GM23338 (cell line): Measurements from ENCODE around the gene GGCX. TPM values are rescaled to one million over a fixed set of nuclear protein-coding genes. Genes with fewer than 3 reads are reported as not detected.

Source experiments
- ATAC-seq: fragments of 200-7000 bp; cut with Tn5 transposase; 3 replicates; pipeline ENCODE4 v1.9.1; 2020
- DNase-seq: peaks from one replicate; pipeline ENCODE4 v3.0.0-alpha.2; 2015; ENCODE audit warnings: low spot score
- H2AFZ ChIP-seq: fragments of 200-600 bp; sonication (generic); 2 replicates; pipeline ENCODE4 v1.8.0; 2016; ENCODE audit warnings: antibody characterized with exemption, mild to moderate bottlenecking, moderate library complexity
- H3F3A ChIP-seq: fragments of 200-600 bp; sonication (generic); replicated peaks from 2 replicates; pipeline ENCODE4 v1.8.0; 2017; ENCODE audit warnings: antibody characterized with exemption, mixed run types, low read depth
- H3K27ac ChIP-seq: fragments of 200-600 bp; sonication (generic); 2 replicates; pipeline ENCODE4 v1.6.1; 2016; ENCODE audit warnings: low read depth
- H3K27me3 ChIP-seq: fragments of 200-600 bp; sonication (generic); 2 replicates; pipeline ENCODE4 v1.8.0; 2016; ENCODE audit warnings: mild to moderate bottlenecking, mixed run types, moderate library complexity; ENCODE audit not compliant: insufficient read depth
- H3K36me3 ChIP-seq: fragments of 200-600 bp; sonication (generic); 2 replicates; pipeline ENCODE4 v1.8.0; 2016; ENCODE audit warnings: mild to moderate bottlenecking; ENCODE audit not compliant: insufficient read depth
- H3K4me1 ChIP-seq: fragments of 200-600 bp; sonication (generic); 2 replicates; pipeline ENCODE4 v1.8.0; 2016; ENCODE audit warnings: mild to moderate bottlenecking, moderate library complexity; ENCODE audit not compliant: insufficient read depth
- H3K4me2 ChIP-seq: fragments of 200-600 bp; sonication (generic); 2 replicates; pipeline ENCODE4 v1.7.1; 2017; ENCODE audit warnings: mixed run types
- H3K4me3 ChIP-seq: fragments of 200-600 bp; sonication (generic); 2 replicates; pipeline ENCODE4 v1.6.1; 2016; ENCODE audit warnings: mixed run types
- H3K79me2 ChIP-seq: fragments of 200-600 bp; sonication (generic); replicated peaks from 2 replicates; pipeline ENCODE4 v1.8.0; 2017; ENCODE audit warnings: mild to moderate bottlenecking; ENCODE audit not compliant: insufficient read depth
- H3K9me2 ChIP-seq: fragments of 200-600 bp; sonication (generic); 2 replicates; pipeline ENCODE4 v1.8.0; 2017; ENCODE audit not compliant: insufficient read depth
- H4K20me1 ChIP-seq: fragments of 200-600 bp; sonication (generic); replicated peaks from 2 replicates; pipeline ENCODE4 v1.8.0; 2017; ENCODE audit warnings: mild to moderate bottlenecking; ENCODE audit not compliant: insufficient read depth
- H3K27ac Mint-ChIP-seq: 2 replicates; pipeline ENCODE4 v1.8.0; 2020; ENCODE audit warnings: inconsistent platforms, mild to moderate bottlenecking, moderate library complexity, mixed read lengths
- H3K27me3 Mint-ChIP-seq: 3 replicates; pipeline ENCODE4 v1.8.0; 2022; ENCODE audit warnings: low read depth, mild to moderate bottlenecking, moderate library complexity, mixed read lengths, inconsistent platforms; ENCODE audit not compliant: insufficient read depth, poor library complexity
- H3K36me3 Mint-ChIP-seq: 3 replicates; pipeline ENCODE4 v1.8.0; 2021; ENCODE audit warnings: low read depth, mild to moderate bottlenecking, inconsistent platforms, moderate library complexity, mixed read lengths
- H3K4me1 Mint-ChIP-seq: 3 replicates; pipeline ENCODE4 v1.8.0; 2020; ENCODE audit warnings: mild to moderate bottlenecking, inconsistent platforms, mixed read lengths
- H3K4me3 Mint-ChIP-seq: 3 replicates; pipeline ENCODE4 v1.8.0; 2021; ENCODE audit warnings: moderate library complexity, mild to moderate bottlenecking, inconsistent platforms, mixed read lengths
- H3K9me3 Mint-ChIP-seq: 3 replicates; pipeline ENCODE4 v1.8.0; 2020; ENCODE audit warnings: moderate library complexity, mild to moderate bottlenecking, inconsistent platforms, mixed read lengths
- CREB1 ChIP-seq: fragments of 250-450 bp; sonication (Bioruptor Pico); IDR thresholded peaks from 2 replicates; pipeline ENCODE4 v1.5.0; 2020; ENCODE audit warnings: low read depth, mild to moderate bottlenecking, moderate library complexity
- EZH2phosphoT487 ChIP-seq: fragments of 200-600 bp; sonication (generic); IDR thresholded peaks from one replicate; pipeline ENCODE4 v1.8.1; 2018; ENCODE audit warnings: antibody characterized with exemption; ENCODE audit not compliant: unreplicated experiment
- NANOG ChIP-seq: IDR thresholded peaks from 2 replicates; pipeline ENCODE4 v1.6.1; 2016; ENCODE audit warnings: antibody characterized with exemption, borderline replicate concordance
- POLR2AphosphoS5 ChIP-seq: IDR thresholded peaks from 2 replicates; pipeline ENCODE4 v1.6.1; 2016; ENCODE audit warnings: antibody characterized with exemption, low read depth
- STAT1 ChIP-seq: IDR thresholded peaks from one replicate; pipeline ENCODE4 v1.6.1; 2016; ENCODE audit warnings: antibody characterized with exemption; ENCODE audit not compliant: unreplicated experiment
- ZNF114 ChIP-seq: fragments of 250-450 bp; sonication (Bioruptor Pico); IDR thresholded peaks from 2 replicates; pipeline ENCODE4 v1.5.0; 2020; ENCODE audit warnings: mild to moderate bottlenecking, moderate library complexity
- ZNF331 ChIP-seq: fragments of 250-450 bp; sonication (Bioruptor Pico); IDR thresholded peaks from 2 replicates; pipeline ENCODE4 v1.5.0; 2020; ENCODE audit warnings: low read depth, mild to moderate bottlenecking, moderate library complexity
- polyA plus RNA-seq: library from polyadenylated mRNA; unstranded; fragments of >200 nt; fragmentation: Nextera tagmentation; extraction: Ambion mirVana; gene quantifications from 2 replicates; pipeline ENCODE4 v1.2.1, GENCODE V29; 2016
- total RNA-seq: library from RNA; depleted of rRNA; stranded (reverse); fragments of >200 nt; shearing (Covaris generic); gene quantifications from 2 replicates; pipeline ENCODE4 v1.2.3, GENCODE V29; 2014
- TF ChIP-seq, protein P1 (sequence below): fragments of 250-450 bp; sonication (Bioruptor Pico); IDR thresholded peaks from 2 replicates; pipeline ENCODE4 v1.5.0; 2020; ENCODE audit warnings: mild to moderate bottlenecking, moderate library complexity
- TF ChIP-seq, protein P2 (sequence below): IDR thresholded peaks from 2 replicates; pipeline ENCODE4 v1.6.1; 2016; ENCODE audit warnings: antibody characterized with exemption

Gene GGCX
- total and polyA plus RNA-seq, 2 experiments from 2014 or later: 14.4 to 36.2 TPM

DNA sequence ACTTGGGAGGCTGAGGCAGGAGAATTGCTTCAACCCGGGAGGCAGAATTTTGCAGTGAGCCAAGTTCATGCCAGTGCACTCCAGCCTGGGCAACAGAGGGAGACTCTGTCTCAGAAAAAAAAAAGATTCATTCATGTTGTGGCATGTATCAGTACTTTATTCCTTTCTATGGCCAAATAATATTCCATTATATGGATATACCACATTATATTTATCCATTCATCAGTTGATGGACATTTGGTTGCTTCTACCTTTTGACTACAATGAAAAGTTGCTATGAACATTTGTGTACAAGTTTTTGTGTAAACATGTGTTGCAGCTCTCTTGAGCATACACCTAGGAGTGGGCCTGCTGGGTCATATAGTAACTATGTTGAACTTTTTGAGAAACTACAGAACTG, 31.5 kb downstream of the GGCX start (continued):
- TF ChIP-seq, protein P1, sequence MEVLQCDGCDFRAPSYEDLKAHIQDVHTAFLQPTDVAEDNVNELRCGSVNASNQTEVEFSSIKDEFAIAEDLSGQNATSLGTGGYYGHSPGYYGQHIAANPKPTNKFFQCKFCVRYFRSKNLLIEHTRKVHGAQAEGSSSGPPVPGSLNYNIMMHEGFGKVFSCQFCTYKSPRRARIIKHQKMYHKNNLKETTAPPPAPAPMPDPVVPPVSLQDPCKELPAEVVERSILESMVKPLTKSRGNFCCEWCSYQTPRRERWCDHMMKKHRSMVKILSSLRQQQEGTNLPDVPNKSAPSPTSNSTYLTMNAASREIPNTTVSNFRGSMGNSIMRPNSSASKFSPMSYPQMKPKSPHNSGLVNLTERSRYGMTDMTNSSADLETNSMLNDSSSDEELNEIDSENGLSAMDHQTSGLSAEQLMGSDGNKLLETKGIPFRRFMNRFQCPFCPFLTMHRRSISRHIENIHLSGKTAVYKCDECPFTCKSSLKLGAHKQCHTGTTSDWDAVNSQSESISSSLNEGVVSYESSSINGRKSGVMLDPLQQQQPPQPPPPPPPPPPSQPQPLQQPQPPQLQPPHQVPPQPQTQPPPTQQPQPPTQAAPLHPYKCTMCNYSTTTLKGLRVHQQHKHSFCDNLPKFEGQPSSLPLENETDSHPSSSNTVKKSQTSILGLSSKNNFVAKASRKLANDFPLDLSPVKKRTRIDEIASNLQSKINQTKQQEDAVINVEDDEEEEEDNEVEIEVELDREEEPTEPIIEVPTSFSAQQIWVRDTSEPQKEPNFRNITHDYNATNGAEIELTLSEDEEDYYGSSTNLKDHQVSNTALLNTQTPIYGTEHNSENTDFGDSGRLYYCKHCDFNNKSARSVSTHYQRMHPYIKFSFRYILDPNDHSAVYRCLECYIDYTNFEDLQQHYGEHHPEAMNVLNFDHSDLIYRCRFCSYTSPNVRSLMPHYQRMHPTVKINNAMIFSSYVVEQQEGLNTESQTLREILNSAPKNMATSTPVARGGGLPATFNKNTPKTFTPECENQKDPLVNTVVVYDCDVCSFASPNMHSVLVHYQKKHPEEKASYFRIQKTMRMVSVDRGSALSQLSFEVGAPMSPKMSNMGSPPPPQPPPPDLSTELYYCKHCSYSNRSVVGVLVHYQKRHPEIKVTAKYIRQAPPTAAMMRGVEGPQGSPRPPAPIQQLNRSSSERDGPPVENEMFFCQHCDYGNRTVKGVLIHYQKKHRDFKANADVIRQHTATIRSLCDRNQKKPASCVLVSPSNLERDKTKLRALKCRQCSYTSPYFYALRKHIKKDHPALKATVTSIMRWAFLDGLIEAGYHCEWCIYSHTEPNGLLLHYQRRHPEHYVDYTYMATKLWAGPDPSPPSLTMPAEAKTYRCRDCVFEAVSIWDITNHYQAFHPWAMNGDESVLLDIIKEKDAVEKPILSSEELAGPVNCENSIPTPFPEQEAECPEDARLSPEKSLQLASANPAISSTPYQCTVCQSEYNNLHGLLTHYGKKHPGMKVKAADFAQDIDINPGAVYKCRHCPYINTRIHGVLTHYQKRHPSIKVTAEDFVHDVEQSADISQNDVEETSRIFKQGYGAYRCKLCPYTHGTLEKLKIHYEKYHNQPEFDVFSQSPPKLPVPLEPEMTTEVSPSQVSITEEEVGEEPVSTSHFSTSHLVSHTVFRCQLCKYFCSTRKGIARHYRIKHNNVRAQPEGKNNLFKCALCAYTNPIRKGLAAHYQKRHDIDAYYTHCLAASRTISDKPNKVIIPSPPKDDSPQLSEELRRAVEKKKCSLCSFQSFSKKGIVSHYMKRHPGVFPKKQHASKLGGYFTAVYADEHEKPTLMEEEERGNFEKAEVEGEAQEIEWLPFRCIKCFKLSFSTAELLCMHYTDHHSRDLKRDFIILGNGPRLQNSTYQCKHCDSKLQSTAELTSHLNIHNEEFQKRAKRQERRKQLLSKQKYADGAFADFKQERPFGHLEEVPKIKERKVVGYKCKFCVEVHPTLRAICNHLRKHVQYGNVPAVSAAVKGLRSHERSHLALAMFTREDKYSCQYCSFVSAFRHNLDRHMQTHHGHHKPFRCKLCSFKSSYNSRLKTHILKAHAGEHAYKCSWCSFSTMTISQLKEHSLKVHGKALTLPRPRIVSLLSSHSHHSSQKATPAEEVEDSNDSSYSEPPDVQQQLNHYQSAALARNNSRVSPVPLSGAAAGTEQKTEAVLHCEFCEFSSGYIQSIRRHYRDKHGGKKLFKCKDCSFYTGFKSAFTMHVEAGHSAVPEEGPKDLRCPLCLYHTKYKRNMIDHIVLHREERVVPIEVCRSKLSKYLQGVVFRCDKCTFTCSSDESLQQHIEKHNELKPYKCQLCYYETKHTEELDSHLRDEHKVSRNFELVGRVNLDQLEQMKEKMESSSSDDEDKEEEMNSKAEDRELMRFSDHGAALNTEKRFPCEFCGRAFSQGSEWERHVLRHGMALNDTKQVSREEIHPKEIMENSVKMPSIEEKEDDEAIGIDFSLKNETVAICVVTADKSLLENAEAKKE (CRISPR knock-in tag): no peak
- TF ChIP-seq NANOG (no peak), EZH2phosphoT487 (no peak)

DNA sequence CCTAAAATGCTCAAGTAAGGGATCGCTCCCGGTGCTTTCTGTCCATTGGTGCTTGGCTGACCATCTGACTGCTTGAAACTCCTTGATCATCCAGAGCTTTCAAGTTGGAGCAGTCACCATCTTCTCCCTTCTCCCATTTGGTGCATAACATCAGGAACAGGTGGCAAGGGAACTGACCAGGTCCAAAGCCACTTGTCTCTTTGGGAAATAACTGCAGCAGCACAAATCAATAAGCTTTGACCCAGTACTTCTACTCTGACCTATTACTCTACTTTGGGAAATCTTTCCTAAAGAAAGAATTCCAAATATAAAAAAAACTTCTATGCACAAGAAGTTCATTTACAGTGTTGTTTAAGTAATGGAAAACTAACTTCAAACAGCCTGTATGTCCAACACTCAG, 32.9 kb downstream of the GGCX start:
- Mint-ChIP-seq H3K4me3 (no peak overlapping the region), H3K36me3 (no peaks in the 10 kb centered on the region), H3K9me3 (no peaks in the 10 kb centered on the region; the same call in 2 of the 3 replicates), H3K27ac (no peak overlapping the region), H3K27me3 (peaks cover 9% of the 10 kb centered on the region), H3K4me1 (peaks cover 20% of the 10 kb centered on the region)
- ATAC-seq (no peak), DNase-seq (no peak)
- no peak overlapping the region for H2AFZ ChIP-seq
- no peak overlapping the region for H3K4me3 ChIP-seq
- no peaks in the 10 kb centered on the region for H3K27me3 ChIP-seq
- H3K4me2 ChIP-seq: no peak overlapping the region
- H3K27ac ChIP-seq: no peak overlapping the region
- peaks cover 4% of the 10 kb centered on the region; the same call in 1 of the 2 replicates for H3K4me1 ChIP-seq
- H4K20me1 ChIP-seq: no peaks in the 10 kb centered on the region
- no peaks in the 10 kb centered on the region for H3F3A ChIP-seq
- H3K36me3 ChIP-seq: no peaks in the 10 kb centered on the region
- H3K9me2 ChIP-seq: no peaks in the 10 kb centered on the region
- no peaks in the 10 kb centered on the region for H3K79me2 ChIP-seq
- TF ChIP-seq, protein P1 (CRISPR knock-in tag): no peak
- no peak for TF ChIP-seq ZNF114 (CRISPR knock-in tag)
- TF ChIP-seq STAT1: no peak
- TF ChIP-seq CREB1 (CRISPR knock-in tag): no peak
- TF ChIP-seq, protein P2, sequence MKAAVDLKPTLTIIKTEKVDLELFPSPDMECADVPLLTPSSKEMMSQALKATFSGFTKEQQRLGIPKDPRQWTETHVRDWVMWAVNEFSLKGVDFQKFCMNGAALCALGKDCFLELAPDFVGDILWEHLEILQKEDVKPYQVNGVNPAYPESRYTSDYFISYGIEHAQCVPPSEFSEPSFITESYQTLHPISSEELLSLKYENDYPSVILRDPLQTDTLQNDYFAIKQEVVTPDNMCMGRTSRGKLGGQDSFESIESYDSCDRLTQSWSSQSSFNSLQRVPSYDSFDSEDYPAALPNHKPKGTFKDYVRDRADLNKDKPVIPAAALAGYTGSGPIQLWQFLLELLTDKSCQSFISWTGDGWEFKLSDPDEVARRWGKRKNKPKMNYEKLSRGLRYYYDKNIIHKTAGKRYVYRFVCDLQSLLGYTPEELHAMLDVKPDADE: no peak
- no peak for TF ChIP-seq POLR2AphosphoS5
- TF ChIP-seq ZNF331 (CRISPR knock-in tag): no peak
